LNCaP clone FGC (cell line): ENCODE measurements around the gene TXNL1.

Experiments used
- DNase-seq: peaks from one replicate; pipeline ENCODE4 v3.0.0-alpha.2; 2011; ENCODE audit warnings: low read depth
- H3K4me3 ChIP-seq: 2 replicates; pipeline ENCODE4 v1.5.1; 2011; ENCODE audit warnings: mild to moderate bottlenecking, low read depth, low read length, control low read depth
- CTCF ChIP-seq: IDR thresholded peaks from 2 replicates; pipeline ENCODE4 v1.5.1; 2012; ENCODE audit warnings: mild to moderate bottlenecking; ENCODE audit not compliant: control insufficient read depth, insufficient read depth; ENCODE audit errors: extremely low read depth

TXNL1 gene

GRCh38 chr18:56645415-56646016 lies 7.1 kb upstream of the TXNL1 start:
- TF ChIP-seq CTCF: peak; percentile 45
- no peak for DNase-seq
- H3K4me3 ChIP-seq: no peak overlapping the region

GRCh38 chr18:56643381-56643780 lies 5.0 kb upstream of the TXNL1 start:
- no peak for DNase-seq
- no peak for TF ChIP-seq CTCF
- no peak overlapping the region for H3K4me3 ChIP-seq

- no peak overlapping the region for H3K4me3 ChIP-seq
- no peak for TF ChIP-seq CTCF
These were observed 3.4 kb upstream of the TXNL1 start for GRCh38 chr18:56641714-56642337.

GRCh38 chr18:56639571-56639970 lies 1.2 kb upstream of the TXNL1 start:
- no peak for TF ChIP-seq CTCF
- no peak for DNase-seq

More at GRCh38 chr18:56641714-56642337, 3.4 kb upstream of the TXNL1 start:
- no peak for DNase-seq

GRCh38 chr18:56639104-56639381 lies 651 bp upstream of the TXNL1 start:
- TF ChIP-seq CTCF: no peak
- H3K4me3 ChIP-seq: peak overlapping the region; percentile 96
- no peak for DNase-seq

More at GRCh38 chr18:56639571-56639970, 1.2 kb upstream of the TXNL1 start:
- peak overlapping the region; percentile 96 for H3K4me3 ChIP-seq

GRCh38 chr18:56637711-56638231 lies 621 bp downstream of the TXNL1 start:
- H3K4me3 ChIP-seq: peak overlapping the region; percentile 96
- DNase-seq: no peak

More at GRCh38 chr18:56637711-56638231, 621 bp downstream of the TXNL1 start:
- no peak for TF ChIP-seq CTCF
